ENCODE results near the gene CACNA1E.

DNA sequence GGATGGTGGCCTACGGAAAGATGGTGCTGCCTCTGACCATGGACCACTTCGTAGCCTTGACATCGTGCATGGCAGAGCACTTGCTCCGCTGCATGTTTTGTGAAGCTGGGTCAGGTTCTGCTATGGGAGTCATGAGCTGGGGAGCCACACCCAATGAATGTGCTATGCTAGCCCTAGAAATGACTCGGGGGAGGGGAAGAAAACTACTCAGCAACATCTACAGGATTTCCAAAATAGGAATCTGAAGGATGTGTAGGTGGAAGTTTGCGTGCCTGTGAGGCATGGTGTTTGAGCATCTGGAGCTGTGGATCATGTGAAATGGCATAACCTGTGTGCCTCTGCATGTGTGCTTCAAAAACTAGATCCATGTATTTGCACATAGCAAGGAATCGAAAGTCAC lies 247.3 kb downstream of the CACNA1E start:
- TF ChIP-seq CTCF (IDR thresholded peaks at IDR 0.05) (no peak), POLR2AphosphoS5 (IDR thresholded peaks at IDR 0.05) (no peak), POLR2A (IDR thresholded peaks at IDR 0.05) (no peak)
